Activated CD4-positive, CD25-positive, alpha-beta regulatory T cell (primary cell): ENCODE data around the gene NCBP3.

ENCODE experiments used
- DNase-seq, 4 experiments: peaks; one replicate each; lab custom pipeline; 2025; lab: John Stamatoyannopoulos, UW

NCBP3 gene

GRCh38 chr17:3845621-3846436 is at the start of gene NCBP3:
NCBP3 (minus strand) TSS chr17:3846246; CDS start chr17:3846223, 23 bp downstream.
- DNase-seq, result peak; percentile 86 to 92 (median 89)

- no peak for DNase-seq
Observed at GRCh38 chr17:3895354-3895753, 49.3 kb upstream of the NCBP3 start.

- no peak for DNase-seq
Observed at GRCh38 chr17:3894911-3895343, 48.9 kb upstream of the NCBP3 start.

GRCh38 chr17:3894188-3894587 is 48.1 kb upstream of the NCBP3 start:
- DNase-seq, result no peak

GRCh38 chr17:3893720-3894116 is 47.7 kb upstream of the NCBP3 start:
- no peak for DNase-seq

- peak; percentile 72 to 82 (median 80) for DNase-seq
Observed at GRCh38 chr17:3893003-3893719, 47.1 kb upstream of the NCBP3 start, which contains the start of gene CAMKK1. CAMKK1 (minus strand) TSS chr17:3893053; CDS start chr17:3885687, 7,366 bp downstream.

GRCh38 chr17:3892095-3892998 is 46.3 kb upstream of the NCBP3 start:
- peak; percentile 44 to 77 (median 58) for DNase-seq

GRCh38 chr17:3891626-3892094 is 45.6 kb upstream of the NCBP3 start:
- no peak for DNase-seq

GRCh38 chr17:3890878-3891219 is 44.8 kb upstream of the NCBP3 start:
- no peak for DNase-seq

GRCh38 chr17:3890082-3890877 is 44.2 kb upstream of the NCBP3 start:
- DNase-seq, result no peak

GRCh38 chr17:3889325-3890012 is 43.4 kb upstream of the NCBP3 start:
- DNase-seq, result no peak

- DNase-seq, result no peak
Observed at GRCh38 chr17:3888343-3889171, 42.5 kb upstream of the NCBP3 start.

- DNase-seq, result no peak
Observed at GRCh38 chr17:3887804-3888203, 41.8 kb upstream of the NCBP3 start.

GRCh38 chr17:3887394-3887793 is 41.3 kb upstream of the NCBP3 start:
- no peak for DNase-seq

- DNase-seq, result no peak
Observed at GRCh38 chr17:3886776-3887175, 40.7 kb upstream of the NCBP3 start.

GRCh38 chr17:3885970-3886369 is 39.9 kb upstream of the NCBP3 start:
- no peak for DNase-seq

- no peak for DNase-seq
Observed at GRCh38 chr17:3885271-3885670, 39.2 kb upstream of the NCBP3 start.

- no peak for DNase-seq
Observed at GRCh38 chr17:3884188-3884587, 38.1 kb upstream of the NCBP3 start.

- DNase-seq, result no peak
Observed at GRCh38 chr17:3882276-3882675, 36.2 kb upstream of the NCBP3 start.

GRCh38 chr17:3880983-3881382 is 34.9 kb upstream of the NCBP3 start:
- no peak for DNase-seq
